OCI-LY1 (cell line): ENCODE results near the gene TMEM59.

ENCODE experiments used
- H2AFZ ChIP-seq: fragments of 200-600 bp; sonication (generic), shearing (Covaris generic); 2 replicates; pipeline ENCODE4 v1.6.0; 2014; ENCODE audit warnings: antibody characterized with exemption, mild to moderate bottlenecking, low read length
- H3F3A ChIP-seq: fragments of 200-600 bp; sonication (generic), shearing (Covaris generic); 2 replicates; pipeline ENCODE4 v1.6.0; 2014; ENCODE audit warnings: mild to moderate bottlenecking, antibody characterized with exemption, low read length, moderate library complexity; ENCODE audit not compliant: insufficient read depth
- H3K27ac ChIP-seq: fragments of 200-600 bp; sonication (generic); 2 replicates; pipeline ENCODE4 v1.5.1; 2014; ENCODE audit warnings: low read length, mixed run types, mild to moderate bottlenecking, low read depth; ENCODE audit not compliant: poor library complexity, severe bottlenecking
- H3K27me3 ChIP-seq: fragments of 200-600 bp; sonication (generic); 2 replicates; pipeline ENCODE4 v1.6.0; 2014; ENCODE audit warnings: antibody characterized with exemption, mild to moderate bottlenecking, low read length, moderate library complexity; ENCODE audit not compliant: insufficient read depth
- H3K36me3 ChIP-seq: fragments of 200-600 bp; sonication (generic); 2 replicates; pipeline ENCODE4 v1.6.1; 2014; ENCODE audit warnings: mild to moderate bottlenecking, antibody characterized with exemption, low read length, moderate library complexity, mixed read lengths; ENCODE audit not compliant: insufficient read depth
- H3K4me1 ChIP-seq: fragments of 200-600 bp; sonication (generic); 2 replicates; pipeline ENCODE4 v1.5.1; 2014; ENCODE audit warnings: mild to moderate bottlenecking, low read length, moderate library complexity; ENCODE audit not compliant: insufficient read depth, severe bottlenecking
- H3K4me2 ChIP-seq: fragments of 200-600 bp; sonication (generic), shearing (Covaris generic); 2 replicates; pipeline ENCODE4 v1.6.1; 2014; ENCODE audit warnings: low read length
- H3K4me3 ChIP-seq: fragments of 200-600 bp; sonication (generic); 2 replicates; pipeline ENCODE4 v1.5.1; 2014; ENCODE audit warnings: low read length, low read depth, mild to moderate bottlenecking, mixed read lengths; ENCODE audit not compliant: poor library complexity, severe bottlenecking
- H3K79me2 ChIP-seq: fragments of 200-600 bp; shearing (Covaris generic); 2 replicates; pipeline ENCODE4 v1.6.1; 2016; ENCODE audit warnings: mixed run types, low read length, mixed read lengths; ENCODE audit not compliant: insufficient read depth
- H3K9ac ChIP-seq: fragments of 200-600 bp; sonication (generic), shearing (Covaris generic); 2 replicates; pipeline ENCODE4 v1.6.1; 2014; ENCODE audit warnings: mild to moderate bottlenecking, low read length, mixed read lengths
- H3K9me2 ChIP-seq: fragments of 200-600 bp; sonication (generic), shearing (Covaris generic); 2 replicates; pipeline ENCODE4 v1.6.1; 2014; ENCODE audit warnings: low read depth, mild to moderate bottlenecking, low read length, mixed read lengths
- H3K9me3 ChIP-seq: fragments of 200-600 bp; shearing (Covaris generic); 2 replicates; pipeline ENCODE4 v1.6.1; 2014; ENCODE audit warnings: low read length, mixed read lengths
- H4K20me1 ChIP-seq: fragments of 200-600 bp; sonication (generic), shearing (Covaris generic); 2 replicates; pipeline ENCODE4 v1.6.0; 2016; ENCODE audit warnings: mild to moderate bottlenecking, low read length; ENCODE audit not compliant: insufficient read depth
- CTCF ChIP-seq: fragments of 200-600 bp; sonication (generic), shearing (Covaris generic); IDR thresholded peaks from 2 replicates; pipeline ENCODE4 v1.5.1; 2017; ENCODE audit warnings: mild to moderate bottlenecking, antibody characterized with exemption, low read length, moderate library complexity, mixed read lengths
- EZH2 ChIP-seq: fragments of 200-600 bp; sonication (generic), shearing (Covaris generic); IDR thresholded peaks from 2 replicates; pipeline ENCODE4 v1.8.0; 2017; ENCODE audit warnings: borderline replicate concordance, mixed run types, mild to moderate bottlenecking, antibody characterized with exemption, low read length, moderate library complexity, mixed read lengths

TMEM59 gene

GRCh38 chr1:54080598-54081049 lies 27.6 kb upstream of the TMEM59 start:
- H3K4me2 ChIP-seq, result no peak overlapping the region
- no peak overlapping the region for H3K27ac ChIP-seq
- no peaks in the 10 kb centered on the region for H3F3A ChIP-seq
- no peaks in the 10 kb centered on the region for H3K36me3 ChIP-seq
- H3K79me2 ChIP-seq, result no peaks in the 10 kb centered on the region
- H3K9me2 ChIP-seq, result no peaks in the 10 kb centered on the region
- TF ChIP-seq CTCF (no peak), EZH2 (no peak)
- no peaks in the 10 kb centered on the region for H4K20me1 ChIP-seq
- no peak overlapping the region for H3K4me3 ChIP-seq
- no peaks in the 10 kb centered on the region for H3K27me3 ChIP-seq
- H3K9me3 ChIP-seq, result no peaks in the 10 kb centered on the region
- no peak overlapping the region for H3K9ac ChIP-seq
- peaks cover 6% of the 10 kb centered on the region for H3K4me1 ChIP-seq
- no peak overlapping the region for H2AFZ ChIP-seq

- Histone ChIP-seq H3K9me3 (no peaks in the 10 kb centered on the region), H3F3A (no peaks in the 10 kb centered on the region), H3K9ac (no peak overlapping the region), H3K4me2 (no peak overlapping the region), H3K36me3 (no peaks in the 10 kb centered on the region), H3K27ac (no peak overlapping the region), H4K20me1 (no peaks in the 10 kb centered on the region), H3K9me2 (no peaks in the 10 kb centered on the region), H3K79me2 (no peaks in the 10 kb centered on the region), H3K4me1 (peaks cover 6% of the 10 kb centered on the region), H3K4me3 (no peak overlapping the region), H3K27me3 (no peaks in the 10 kb centered on the region), H2AFZ (no peak overlapping the region)
- TF ChIP-seq EZH2 (no peak), CTCF (no peak)
Measured at GRCh38 chr1:54077359-54077758, 24.4 kb upstream of the TMEM59 start.

- Histone ChIP-seq H3K27me3 (no peaks in the 10 kb centered on the region), H3K79me2 (no peaks in the 10 kb centered on the region), H3K4me2 (no peak overlapping the region)
Measured at GRCh38 chr1:54070171-54070837, 17.3 kb upstream of the TMEM59 start.

More at GRCh38 chr1:54070171-54070837, 17.3 kb upstream of the TMEM59 start:
- Histone ChIP-seq H3K9me2 (no peaks in the 10 kb centered on the region), H3F3A (no peaks in the 10 kb centered on the region), H3K9ac (no peak overlapping the region), H3K4me1 (no peaks in the 10 kb centered on the region), H4K20me1 (no peaks in the 10 kb centered on the region), H3K36me3 (peaks cover 19% of the 10 kb centered on the region), H3K9me3 (no peaks in the 10 kb centered on the region), H2AFZ (no peak overlapping the region), H3K4me3 (no peak overlapping the region), H3K27ac (no peak overlapping the region)
- TF ChIP-seq CTCF, result peak; percentile 96
- no peak for TF ChIP-seq EZH2
